GM19023 (cell line): ENCODE results near the gene DOCK1.

Experiments used
- ATAC-seq: cut with Tn5 transposase; IDR thresholded peaks from one replicate; pipeline ENCODE4 v1.9.1; 2021; ENCODE audit warnings: mild to moderate bottlenecking, moderate library complexity; ENCODE audit not compliant: unreplicated experiment

DOCK1 gene

GRCh38 chr10:127250031-127250430 is 344.8 kb downstream of the DOCK1 start:
- ATAC-seq = no peak

GRCh38 chr10:127252818-127253217 is 347.6 kb downstream of the DOCK1 start:
- no peak for ATAC-seq

GRCh38 chr10:127254276-127254675 is 349.0 kb downstream of the DOCK1 start:
- ATAC-seq = no peak

- ATAC-seq = no peak
Measured at GRCh38 chr10:127257395-127257794, 352.2 kb downstream of the DOCK1 start.

GRCh38 chr10:127259347-127259746 is 354.1 kb downstream of the DOCK1 start:
- ATAC-seq = no peak

- no peak for ATAC-seq
Measured at GRCh38 chr10:127262606-127263005, 357.4 kb downstream of the DOCK1 start.

GRCh38 chr10:127265288-127265687 is 360.1 kb downstream of the DOCK1 start:
- no peak for ATAC-seq

GRCh38 chr10:127266431-127266830 is 361.2 kb downstream of the DOCK1 start:
- ATAC-seq = no peak

- no peak for ATAC-seq
Measured at GRCh38 chr10:127267442-127267841, 362.2 kb downstream of the DOCK1 start.

GRCh38 chr10:127272076-127272475 is 366.8 kb downstream of the DOCK1 start:
- ATAC-seq = no peak

GRCh38 chr10:127275272-127275671 is 370.0 kb downstream of the DOCK1 start:
- no peak for ATAC-seq

GRCh38 chr10:127275793-127276450 is 370.7 kb downstream of the DOCK1 start:
- no peak for ATAC-seq

GRCh38 chr10:127276794-127277462 is 371.7 kb downstream of the DOCK1 start:
- no peak for ATAC-seq

- no peak for ATAC-seq
Measured at GRCh38 chr10:127278001-127278400, 372.8 kb downstream of the DOCK1 start.

- no peak for ATAC-seq
Measured at GRCh38 chr10:127279334-127279774, 374.1 kb downstream of the DOCK1 start.

GRCh38 chr10:127280446-127280845 is 375.2 kb downstream of the DOCK1 start:
- no peak for ATAC-seq

GRCh38 chr10:127283017-127283416 is 377.8 kb downstream of the DOCK1 start:
- no peak for ATAC-seq

GRCh38 chr10:127283576-127283975 is 378.3 kb downstream of the DOCK1 start:
- no peak for ATAC-seq

GRCh38 chr10:127290850-127291249 is 385.6 kb downstream of the DOCK1 start:
- no peak for ATAC-seq

- ATAC-seq = no peak
Measured at GRCh38 chr10:127291329-127291728, 386.1 kb downstream of the DOCK1 start.

GRCh38 chr10:127292888-127293287 is 387.7 kb downstream of the DOCK1 start:
- no peak for ATAC-seq

GRCh38 chr10:127293640-127294039 is 388.4 kb downstream of the DOCK1 start:
- no peak for ATAC-seq

GRCh38 chr10:127296696-127297095 is 391.5 kb downstream of the DOCK1 start:
- no peak for ATAC-seq
